MCF 10A (cell line): ENCODE data around the gene GAK. TPM values are rescaled to one million over a fixed set of nuclear protein-coding genes. Genes with fewer than 3 reads are reported as not detected.

Source experiments
- BruUV-seq: library from RNA; stranded (reverse); fragments of 400-500 nt; replicated peaks from 2 replicates; lab custom pipeline; 2021; lab: Mats Ljungman, UMichigan
- CTCF ChIA-PET: fragments of 300-600 bp; sonication (Branson Sonifier 250); formaldehyde crosslinking; extraction: SDS; loops from one replicate; lab custom pipeline; 2021; ENCODE audit warnings: antibody characterized with exemption, inconsistent platforms; lab: Yijun Ruan, JAX
- POLR2A ChIA-PET: fragments of 300-600, 350-650 bp; sonication (Branson Sonifier 250); formaldehyde crosslinking; extraction: SDS; loops from one replicate; lab custom pipeline; 2020; ENCODE audit warnings: antibody characterized with exemption, inconsistent platforms; lab: Yijun Ruan, JAX
- DNase-seq: peaks from one replicate; pipeline ENCODE4 v3.0.0-alpha.2; 2018; ENCODE audit not compliant: unreplicated experiment
- H3K27ac Mint-ChIP-seq: one replicate; pipeline ENCODE4 v1.8.0; 2022; ENCODE audit warnings: mild to moderate bottlenecking, low read depth, mixed read lengths; ENCODE audit not compliant: unreplicated experiment
- H3K27me3 Mint-ChIP-seq: one replicate; pipeline ENCODE4 v1.8.0; 2022; ENCODE audit warnings: mixed read lengths; ENCODE audit not compliant: insufficient read depth, unreplicated experiment
- H3K36me3 Mint-ChIP-seq: one replicate; pipeline ENCODE4 v1.8.0; 2022; ENCODE audit warnings: mild to moderate bottlenecking, moderate library complexity, mixed read lengths; ENCODE audit not compliant: insufficient read depth, unreplicated experiment
- H3K4me1 Mint-ChIP-seq: one replicate; pipeline ENCODE4 v1.8.0; 2022; ENCODE audit warnings: mixed read lengths; ENCODE audit not compliant: insufficient read depth, unreplicated experiment
- H3K4me3 Mint-ChIP-seq: one replicate; pipeline ENCODE4 v1.8.0; 2022; ENCODE audit warnings: mild to moderate bottlenecking, moderate library complexity, mixed read lengths; ENCODE audit not compliant: unreplicated experiment
- H3K9me3 Mint-ChIP-seq: one replicate; pipeline ENCODE4 v1.8.0; 2022; ENCODE audit warnings: mixed read lengths; ENCODE audit not compliant: unreplicated experiment
- CTCF ChIP-seq: fragments of 200-600 bp; IDR thresholded peaks from one replicate; pipeline ENCODE4 v1.8.0; 2022; ENCODE audit warnings: antibody characterized with exemption, mild to moderate bottlenecking; ENCODE audit not compliant: unreplicated experiment
- intact Hi-C: fragments of 100-400 bp; cut with micrococcal nuclease; formaldehyde crosslinking; loops from 2 replicates; pipeline ENCODE4 v1.14.1; 2022
- total RNA-seq: library from RNA; stranded (reverse); gene quantifications from 2 replicates; pipeline ENCODE4 v1.2.3, GENCODE V29; 2022

GAK gene
- total RNA-seq, 1 experiment from 2014 or later: 72.9 TPM

- Mint-ChIP-seq H3K27ac (no peak overlapping the region), H3K27me3 (no peaks in the 10 kb centered on the region), H3K4me1 (peaks cover 7% of the 10 kb centered on the region), H3K9me3 (no peaks in the 10 kb centered on the region), H3K36me3 (no peaks in the 10 kb centered on the region), H3K4me3 (no peak overlapping the region)
- no TSS peak for BruUV-seq
- ChIA-PET CTCF (interaction anchor here (0.7 kb wide), 1 partner anchor 241 kb away, joined by 3 read pairs; no protein-coding TSS in a partner anchor), POLR2A (no interaction called here)
- TF ChIP-seq CTCF: no peak
- intact Hi-C loops: no loop called here
- DNase-seq: no peak
Observed at GRCh38 chr4:801436-802124, 130.5 kb downstream of the GAK start.

Other genes with a start within 250 kb of the GAK start
- gene SLC49A3, start 243.2 kb downstream of the GAK start, total RNA-seq: not detected in 2 replicates
- 26.5 and 33.5 TPM in 2 replicates for gene PCGF3, start 226.5 kb downstream of the GAK start, total RNA-seq
- gene CPLX1, start 106.2 kb downstream of the GAK start, total RNA-seq: 2.7 and 3.5 TPM in 2 replicates
- gene TMEM175, start 144 bp upstream of the GAK start, total RNA-seq: 22.5 and 28.9 TPM in 2 replicates
- gene DGKQ, start 41.3 kb upstream of the GAK start, total RNA-seq: 15.9 and 17.4 TPM in 2 replicates
- gene IDUA, start 54.7 kb upstream of the GAK start, total RNA-seq: 35.0 and 35.1 TPM in 2 replicates
- gene SLC26A1, start 61.1 kb upstream of the GAK start, total RNA-seq: 0.10 and 0.16 TPM in 2 replicates
- gene FGFRL1, start 79.3 kb upstream of the GAK start, total RNA-seq: 33.5 and 33.6 TPM in 2 replicates
- not detected in 2 replicates for gene RNF212, start 181.2 kb upstream of the GAK start, total RNA-seq
- gene SPON2, start 240.3 kb upstream of the GAK start, total RNA-seq: 0.54 and 0.64 TPM in 2 replicates